IMR-90 (cell line): ENCODE measurements around the gene GATA6. TPM values are rescaled to one million over a fixed set of nuclear protein-coding genes. Genes with fewer than 3 reads are reported as not detected.
A peak's percentile ranks its signal among the peaks of the same experiment; 100 is the strongest.

Source experiments
- ATAC-seq: fragments of 200-7000 bp; cut with Tn5 transposase; 2 replicates; pipeline ENCODE4 v1.9.1; 2020; ENCODE audit warnings: low read depth, mild to moderate bottlenecking, moderate library complexity
- BruUV-seq: library from RNA; stranded (reverse); fragments of 400-500 nt; replicated peaks from 2 replicates; lab custom pipeline; 2021; lab: Mats Ljungman, UMichigan
- CTCF ChIA-PET: fragments of 300-600 bp; formaldehyde crosslinking; extraction: SDS; loops from one replicate; lab custom pipeline; 2021; ENCODE audit warnings: antibody characterized with exemption; lab: Yijun Ruan, JAX
- POLR2A ChIA-PET: fragments of 300-600 bp; sonication (Branson Sonifier 250); formaldehyde crosslinking; loops from one replicate; lab custom pipeline; 2022; ENCODE audit warnings: antibody characterized with exemption; ENCODE audit not compliant: unreplicated experiment; lab: Charles Lee
- DNase-seq: peaks from one replicate; pipeline ENCODE4 v3.0.0; 2013
- H2AFZ ChIP-seq: replicated peaks from 2 replicates; pipeline ENCODE3; 2013; ENCODE audit warnings: low read length, mild to moderate bottlenecking; ENCODE audit not compliant: poor library complexity
- H2AK5ac ChIP-seq: 2 replicates; pipeline ENCODE4 v1.6.1; 2013; ENCODE audit warnings: low read depth, low read length, inconsistent platforms
- H2AK9ac ChIP-seq: replicated peaks from 2 replicates; pipeline ENCODE3; 2013; ENCODE audit warnings: mild to moderate bottlenecking, low read depth, low read length, moderate library complexity; ENCODE audit not compliant: poor library complexity
- H2BK120ac ChIP-seq: 2 replicates; pipeline ENCODE4 v1.6.1; 2013; ENCODE audit warnings: low read depth, low read length, inconsistent platforms
- H2BK15ac ChIP-seq: 3 replicates; pipeline ENCODE4 v1.6.1; 2013; ENCODE audit warnings: low read depth, low read length, inconsistent platforms
- H2BK20ac ChIP-seq: 2 replicates; pipeline ENCODE4 v1.6.1; 2013; ENCODE audit warnings: low read depth, mild to moderate bottlenecking, inconsistent platforms, low read length, moderate library complexity
- H2BK5ac ChIP-seq: 2 replicates; pipeline ENCODE4 v1.6.1; 2013; ENCODE audit warnings: mild to moderate bottlenecking, low read depth, low read length, inconsistent platforms; ENCODE audit not compliant: poor library complexity, severe bottlenecking
- H3K14ac ChIP-seq: replicated peaks from 2 replicates; pipeline ENCODE4 v1.6.1; 2013; ENCODE audit warnings: low read depth, low read length, inconsistent platforms
- H3K18ac ChIP-seq: 2 replicates; pipeline ENCODE4 v1.6.1; 2013; ENCODE audit warnings: low read depth, low read length, control low read depth
- H3K23ac ChIP-seq: 2 replicates; pipeline ENCODE4 v1.6.1; 2013; ENCODE audit warnings: low read depth, low read length, inconsistent platforms
- H3K27ac ChIP-seq: 2 replicates; pipeline ENCODE4 v1.5.1; 2013; ENCODE audit warnings: mild to moderate bottlenecking, control low read depth, low read length; ENCODE audit not compliant: insufficient read depth
- H3K27me3 ChIP-seq: 2 replicates; pipeline ENCODE4 v1.6.1; 2013; ENCODE audit warnings: low read length; ENCODE audit not compliant: control insufficient read depth, insufficient read depth
- H3K36me3 ChIP-seq: 2 replicates; pipeline ENCODE4 v1.6.1; 2013; ENCODE audit warnings: low read length, mixed read lengths; ENCODE audit not compliant: control insufficient read depth, insufficient read depth
- H3K4ac ChIP-seq: 2 replicates; pipeline ENCODE4 v1.6.1; 2013; ENCODE audit warnings: low read depth, low read length, inconsistent platforms
- H3K4me1 ChIP-seq: 2 replicates; pipeline ENCODE4 v1.6.1; 2013; ENCODE audit warnings: low read length, mixed read lengths; ENCODE audit not compliant: control insufficient read depth, insufficient read depth
- H3K4me2 ChIP-seq: 2 replicates; pipeline ENCODE4 v1.6.1; 2013; ENCODE audit warnings: low read depth, mild to moderate bottlenecking, control low read depth, low read length, moderate library complexity
- H3K4me3 ChIP-seq: 2 replicates; pipeline ENCODE4 v1.5.1; 2013; ENCODE audit warnings: low read depth, mild to moderate bottlenecking, control low read depth, low read length, moderate library complexity; ENCODE audit not compliant: insufficient read depth
- H3K56ac ChIP-seq: 2 replicates; pipeline ENCODE4 v1.6.1; 2013; ENCODE audit warnings: low read length, inconsistent platforms; ENCODE audit not compliant: insufficient read depth; ENCODE audit errors: extremely low read depth
- H3K79me1 ChIP-seq, 2 experiments: 2 replicates each; pipeline ENCODE4 v1.6.1; 2013; ENCODE audit warnings: low read length in 2 of 2, inconsistent platforms in 1 of 2, low read depth in 1 of 2
- H3K9ac ChIP-seq: 2 replicates; pipeline ENCODE4 v1.6.1; 2013; ENCODE audit warnings: low read depth, low read length, control low read depth
- H3K9me1 ChIP-seq: 2 replicates; pipeline ENCODE4 v1.6.1; 2013; ENCODE audit warnings: low read length, inconsistent platforms; ENCODE audit not compliant: insufficient read depth
- H3K9me3 ChIP-seq: 2 replicates; pipeline ENCODE4 v1.6.1; 2013; ENCODE audit warnings: low read length; ENCODE audit not compliant: control insufficient read depth, insufficient read depth
- H4K20me1 ChIP-seq: 2 replicates; pipeline ENCODE4 v1.6.1; 2013; ENCODE audit warnings: low read length, inconsistent platforms; ENCODE audit not compliant: insufficient read depth
- H4K5ac ChIP-seq: 2 replicates; pipeline ENCODE4 v1.6.1; 2013; ENCODE audit warnings: mild to moderate bottlenecking, low read depth, low read length, control low read depth
- H4K8ac ChIP-seq, 2 experiments: 2 replicates each; pipeline ENCODE4 v1.6.1; 2013; ENCODE audit warnings: low read depth in 2 of 2, low read length in 2 of 2, control low read depth in 1 of 2, inconsistent platforms in 1 of 2
- H4K91ac ChIP-seq: 2 replicates; pipeline ENCODE4 v1.6.1; 2013; ENCODE audit warnings: low read depth, low read length, inconsistent platforms; ENCODE audit not compliant: insufficient read depth
- BHLHE40 ChIP-seq: fragments of 150-350 bp; IDR thresholded peaks from 2 replicates; pipeline ENCODE4 v1.6.1; 2016; ENCODE audit warnings: mild to moderate bottlenecking, low read depth, low read length
- MXI1 ChIP-seq: IDR thresholded peaks from 2 replicates; pipeline ENCODE4 v1.6.1; 2012; ENCODE audit warnings: low read depth, mild to moderate bottlenecking, low read length, moderate library complexity, borderline replicate concordance
- WGBS, 2 experiments: methylation state at CpG; one replicate each; pipeline versions ENCODE4 v1.1.5 to v1.1.7; 2013; ENCODE audit warnings: missing lambda C conversion rate in 2 of 2; ENCODE audit not compliant: insufficient read length in 1 of 2; ENCODE audit errors: extremely low coverage in 2 of 2; 5-methylcytosine and 5-hydroxymethylcytosine counted together
- dilution Hi-C: fragments of 300-500 bp; cut with HindIII; formaldehyde crosslinking; loops from one replicate; pipeline ENCODE4 v1.14.3; 2018; ENCODE audit warnings: low sequenced_read_pairs; ENCODE audit not compliant: unreplicated experiment
- in situ Hi-C: fragments of 300-500 bp; cut with MboI; formaldehyde crosslinking; loops from 3 replicates; pipeline ENCODE4 v1.14.3; 2019; ENCODE audit warnings: low sequenced_read_pairs, inconsistent platforms, mixed read lengths
- intact Hi-C: fragments of 100-400 bp; cut with micrococcal nuclease; formaldehyde crosslinking; loops from 2 replicates; pipeline ENCODE4 v1.10.0; 2022
- polyA plus RNA-seq, 3 experiments: library from polyadenylated mRNA; depleted of rRNA; stranded (reverse); fragments of >200 nt; gene quantifications; 2 replicates each; pipeline ENCODE4 v1.2.3, GENCODE V29; 2012; ENCODE audit warnings: low replicate concordance in 1 of 3
- total RNA-seq: library from RNA; depleted of rRNA; stranded (reverse); fragments of >200 nt; gene quantifications from 2 replicates; pipeline ENCODE4 v1.2.3, GENCODE V29; 2012

Gene GATA6
- total and polyA plus RNA-seq, 2 of the 4 experiments (the other 2 are of a cell fraction), result 2.5 to 4.0 TPM

DNA sequence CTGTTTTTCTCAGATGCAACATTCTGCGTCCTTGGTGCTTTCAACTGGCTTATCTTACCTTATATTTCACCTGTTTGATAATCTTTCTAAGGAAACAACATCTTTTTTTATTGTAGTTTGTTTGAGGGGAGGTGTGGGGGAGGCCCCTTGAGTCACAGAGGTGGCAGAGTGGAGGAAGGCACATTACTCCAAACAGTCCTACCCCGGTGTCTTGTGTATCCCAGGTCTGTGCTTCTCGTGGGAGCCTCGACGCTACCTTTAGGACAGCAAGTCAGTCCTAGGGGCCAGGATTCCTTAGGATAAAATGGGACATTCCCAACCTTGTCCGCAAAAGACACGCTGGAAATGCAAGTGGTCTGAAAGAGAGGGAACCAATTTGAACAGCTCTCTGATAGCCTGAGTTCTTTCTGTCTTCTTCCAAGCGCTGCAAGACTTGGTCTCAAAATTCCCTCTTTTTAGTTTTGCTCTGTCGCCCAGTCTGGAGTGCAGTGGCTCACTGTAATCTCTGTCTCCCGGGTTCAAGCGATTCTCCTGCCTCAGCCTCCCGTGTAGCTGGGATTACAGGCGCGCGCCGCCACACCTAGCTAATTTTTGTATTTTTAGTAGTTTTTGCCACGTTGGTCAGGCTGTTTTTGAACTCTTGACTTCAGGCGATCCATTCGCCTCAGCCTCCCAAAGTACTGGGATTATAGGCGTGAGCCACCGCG, 4.0 kb downstream of the GATA6 start:
- POLR2A ChIA-PET, result no interaction called here
- no TSS peak for BruUV-seq

More for the DNA sequence above, 4.0 kb downstream of the GATA6 start:
- Histone ChIP-seq H4K5ac (no peak overlapping the region), H3K18ac (no peak overlapping the region), H2BK120ac (no peak overlapping the region), H3K4ac (no peak overlapping the region), H3K79me1 (peaks cover 15 to 24% of the 10 kb centered on the region in 2 experiments), H3K4me1 (peaks cover 16% of the 10 kb centered on the region), H3K27ac (no peak overlapping the region), H2AFZ (no peak overlapping the region), H2BK5ac (no peak overlapping the region), H3K36me3 (peaks cover 17% of the 10 kb centered on the region), H3K4me3 (peak overlapping the region; percentile 15), H4K8ac (no peak overlapping the region), H4K91ac (no peak overlapping the region; the same call in 1 of the 2 replicates), H3K56ac (no peak overlapping the region), H2AK9ac (no peak overlapping the region), H3K4me2 (peak overlapping the region; percentile 65), H3K14ac (no peak overlapping the region), H3K9me3 (no peaks in the 10 kb centered on the region), H3K23ac (no peak overlapping the region), H3K9ac (no peak overlapping the region; the same call in 1 of the 2 replicates), H2BK20ac (no peak overlapping the region), H3K9me1 (no peaks in the 10 kb centered on the region), H2BK15ac (no peak overlapping the region), H2AK5ac (no peak overlapping the region), H4K20me1 (peaks cover 42% of the 10 kb centered on the region), H3K27me3 (peaks cover 6% of the 10 kb centered on the region)
- dilution Hi-C loops (no loop called here), in situ Hi-C loops (loop anchor here (5.0 kb wide), 1 partner anchor 389 kb away; no protein-coding TSS in a partner anchor), intact Hi-C loops (loop anchor here (5.0 kb wide), 2 partner anchors 194 to 624 kb away; no protein-coding TSS in a partner anchor)
- no peak for DNase-seq
- 0 out of 2 replicates have a peak, but pooled peaks have one; percentile 1 for TF ChIP-seq MXI1
- no peak for TF ChIP-seq BHLHE40
- WGBS, 2 experiments, result 79% methylated on average over 9 of the region's 22 CpGs; no CpG with 5 or more reads in 1 of the 2 experiments
- no peak for ATAC-seq
- CTCF ChIA-PET, result no interaction called here
